ENCODE data around the gene ZNF682. TPM values are rescaled to one million over a fixed set of nuclear protein-coding genes. Genes with fewer than 3 reads are reported as not detected.
A peak's percentile ranks its signal among the peaks of the same experiment; 100 is the strongest.

The ZNF682 gene
- total and polyA plus RNA-seq, 3 donors from 2014 or later: 4.1 to 5.4 (median 5.1) TPM

- peak; percentile 33 for DNase-seq
- intact Hi-C loops (cut with DNase I; ENCODE audit: low total_unique reads): no loop called here
- Histone ChIP-seq H3K4me1 (no peaks in the 10 kb centered on the region), H3K27ac (no peak overlapping the region), H3K36me3 (ENCODE audit: low read depth, missing control alignments) (no peaks in the 10 kb centered on the region), H3K4me3 (peak overlapping the region in 1 of 2 donors; percentile 4), H3K27me3 (no peaks in the 10 kb centered on the region), H3K9me3 (no peaks in the 10 kb centered on the region)
- no peak for TF ChIP-seq POLR2A (IDR thresholded peaks at IDR 0.05)
- TF ChIP-seq, protein P1, sequence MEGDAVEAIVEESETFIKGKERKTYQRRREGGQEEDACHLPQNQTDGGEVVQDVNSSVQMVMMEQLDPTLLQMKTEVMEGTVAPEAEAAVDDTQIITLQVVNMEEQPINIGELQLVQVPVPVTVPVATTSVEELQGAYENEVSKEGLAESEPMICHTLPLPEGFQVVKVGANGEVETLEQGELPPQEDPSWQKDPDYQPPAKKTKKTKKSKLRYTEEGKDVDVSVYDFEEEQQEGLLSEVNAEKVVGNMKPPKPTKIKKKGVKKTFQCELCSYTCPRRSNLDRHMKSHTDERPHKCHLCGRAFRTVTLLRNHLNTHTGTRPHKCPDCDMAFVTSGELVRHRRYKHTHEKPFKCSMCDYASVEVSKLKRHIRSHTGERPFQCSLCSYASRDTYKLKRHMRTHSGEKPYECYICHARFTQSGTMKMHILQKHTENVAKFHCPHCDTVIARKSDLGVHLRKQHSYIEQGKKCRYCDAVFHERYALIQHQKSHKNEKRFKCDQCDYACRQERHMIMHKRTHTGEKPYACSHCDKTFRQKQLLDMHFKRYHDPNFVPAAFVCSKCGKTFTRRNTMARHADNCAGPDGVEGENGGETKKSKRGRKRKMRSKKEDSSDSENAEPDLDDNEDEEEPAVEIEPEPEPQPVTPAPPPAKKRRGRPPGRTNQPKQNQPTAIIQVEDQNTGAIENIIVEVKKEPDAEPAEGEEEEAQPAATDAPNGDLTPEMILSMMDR (IDR thresholded peaks at IDR 0.05): no peak
- WGBS, 2 donors: 38 to 40% methylated on average over 8 to 15 of the region's 15 CpGs
These were observed 82.8 kb downstream of the ZNF682 start for GRCh38 chr19:19956434-19957075.

DNA sequence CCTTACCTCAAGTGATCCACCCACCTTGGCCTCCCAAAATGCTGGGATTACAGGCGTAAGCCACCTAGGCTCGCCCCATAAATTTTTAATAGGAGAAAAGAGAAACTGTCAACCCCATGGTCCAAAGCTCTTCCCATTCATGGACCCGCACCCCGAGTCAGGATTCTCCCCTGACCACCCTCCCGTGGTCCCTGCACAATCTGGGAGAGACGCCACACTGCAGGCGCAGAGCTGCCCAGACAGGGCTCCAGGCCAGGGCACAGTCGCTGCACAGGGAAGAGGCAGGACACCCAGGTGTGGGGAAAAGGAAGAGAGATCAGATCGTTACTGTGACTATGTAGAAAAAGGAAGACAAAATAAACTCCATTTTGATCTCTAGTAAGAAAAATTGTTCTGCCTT lies 84.1 kb downstream of the ZNF682 start:
- Histone ChIP-seq H3K4me3 (no peak overlapping the region), H3K4me1 (no peaks in the 10 kb centered on the region), H3K27me3 (no peaks in the 10 kb centered on the region), H3K36me3 (ENCODE audit: low read depth, missing control alignments) (no peaks in the 10 kb centered on the region), H3K9me3 (no peaks in the 10 kb centered on the region), H3K27ac (no peak overlapping the region)
- intact Hi-C loops (cut with DNase I; ENCODE audit: low total_unique reads): no loop called here
- DNase-seq: no peak
- TF ChIP-seq POLR2A (IDR thresholded peaks at IDR 0.05): no peak
- WGBS, 2 donors: 76 to 81% methylated on average over 9 of the region's 9 CpGs

Small RNAs within 50 kb of the gene (small RNA-seq; reads per million reads assigned to genes)
- 0 reads per million in 2 donors for gene AC006539.3

Other genes starting within 250 kb of the ZNF682 start
- gene ZNF506, start 217.8 kb downstream of the ZNF682 start, total RNA-seq: 10 to 100 TPM; 28.9 to 39.4 TPM
- 12.5 TPM for gene ZNF506, start 217.8 kb downstream of the ZNF682 start, polyA plus RNA-seq (ENCODE audit: insufficient read depth, low read depth, low replicate concordance)
- 10 to 100 TPM; 10.2 to 15.3 TPM for gene ZNF253, start 173.6 kb downstream of the ZNF682 start, total RNA-seq
- 4.1 TPM for gene ZNF253, start 173.6 kb downstream of the ZNF682 start, polyA plus RNA-seq (ENCODE audit: insufficient read depth, low read depth, low replicate concordance)
- 10 to 100 TPM; 10.7 to 14.1 TPM for gene ZNF93, start 138.6 kb downstream of the ZNF682 start, total RNA-seq
- 4.9 TPM for gene ZNF93, start 138.6 kb downstream of the ZNF682 start, polyA plus RNA-seq (ENCODE audit: insufficient read depth, low read depth, low replicate concordance)
- 1 to 10 TPM; 3.9 to 9.2 TPM for gene ZNF90, start 38.5 kb upstream of the ZNF682 start, total RNA-seq
- gene ZNF90, start 38.5 kb upstream of the ZNF682 start, polyA plus RNA-seq (ENCODE audit: insufficient read depth, low read depth, low replicate concordance): 2.2 TPM
- gene ZNF486, start 127.7 kb upstream of the ZNF682 start, total RNA-seq: 1 to 10 TPM; 3.7 to 5.1 TPM
- gene ZNF486, start 127.7 kb upstream of the ZNF682 start, polyA plus RNA-seq (ENCODE audit: insufficient read depth, low read depth, low replicate concordance): 2.6 TPM

All from testis (tissue), 3 donors.